Suprapubic skin (tissue), 4 donors: ENCODE measurements around the gene SPATA6. TPM values are rescaled to one million over a fixed set of nuclear protein-coding genes. Genes with fewer than 3 reads are reported as not detected.
"Not testable (repeated sequence)": the region's sequence is repeated elsewhere in the genome, so short reads cannot be mapped to it uniquely, and the experiment has no call there.

Experiments used
- DNase-seq, 2 donors: peaks; one replicate each; pipeline ENCODE4 v3.0.0-alpha.2; 2019; ENCODE audit warnings: low spot score in 2 of 2
- H3K27ac ChIP-seq: fragments of 200-600 bp; sonication (generic); one replicate; pipeline ENCODE4 v1.5.1; 2019
- H3K27me3 ChIP-seq: fragments of 200-600 bp; sonication (generic); one replicate; pipeline ENCODE4 v1.5.1; 2019
- H3K36me3 ChIP-seq: fragments of 200-600 bp; sonication (generic); one replicate; pipeline ENCODE4 v1.5.1; 2019
- H3K4me1 ChIP-seq: fragments of 200-600 bp; sonication (generic); one replicate; pipeline ENCODE4 v1.5.1; 2019
- H3K4me3 ChIP-seq: fragments of 200-600 bp; sonication (generic); one replicate; pipeline ENCODE4 v1.5.1; 2019; ENCODE audit warnings: mild to moderate bottlenecking
- H3K9me3 ChIP-seq: fragments of 200-600 bp; sonication (generic); one replicate; pipeline ENCODE4 v1.5.1; 2019
- EP300 ChIP-seq: sonication (generic); formaldehyde crosslinking; IDR thresholded peaks from one replicate; pipeline ENCODE4 v1.6.1; 2017; ENCODE audit warnings: antibody characterized with exemption
- POLR2A ChIP-seq, 2 donors: fragments of 450-650 bp; IDR thresholded peaks; one replicate each; pipeline ENCODE4 v1.6.1; 2017; ENCODE audit warnings: antibody characterized with exemption in 2 of 2, mild to moderate bottlenecking in 2 of 2, moderate library complexity in 2 of 2
- POLR2AphosphoS5 ChIP-seq, 3 donors: sonication (generic); formaldehyde crosslinking; IDR thresholded peaks; one replicate each; pipeline ENCODE4 v1.6.1; 2017; ENCODE audit warnings: antibody characterized with exemption in 3 of 3
- WGBS: methylation state at CpG from one replicate; pipeline ENCODE4 v1.1.5; 2018; 5-methylcytosine and 5-hydroxymethylcytosine counted together
- total RNA-seq, 4 donors: library from RNA; depleted of rRNA; stranded (reverse); fragments of >200 nt; gene quantifications; one replicate each; pipeline ENCODE4 v1.1.0, GENCODE V29; 2016
- TF ChIP-seq, protein P1 (sequence below), 2 donors: fragments of 200-600 bp in 1 of 2; fragments of 450-650 bp in 1 of 2; sonication (generic) in 1 of 2; IDR thresholded peaks; one replicate each; pipeline ENCODE4 v1.5.1; 2016 to 2019; ENCODE audit warnings: antibody characterized with exemption in 2 of 2, mild to moderate bottlenecking in 1 of 2, moderate library complexity in 1 of 2

The SPATA6 gene
- total RNA-seq, 4 donors from 2014 or later, result 7.0 to 44.2 (median 10.8) TPM

DNA sequence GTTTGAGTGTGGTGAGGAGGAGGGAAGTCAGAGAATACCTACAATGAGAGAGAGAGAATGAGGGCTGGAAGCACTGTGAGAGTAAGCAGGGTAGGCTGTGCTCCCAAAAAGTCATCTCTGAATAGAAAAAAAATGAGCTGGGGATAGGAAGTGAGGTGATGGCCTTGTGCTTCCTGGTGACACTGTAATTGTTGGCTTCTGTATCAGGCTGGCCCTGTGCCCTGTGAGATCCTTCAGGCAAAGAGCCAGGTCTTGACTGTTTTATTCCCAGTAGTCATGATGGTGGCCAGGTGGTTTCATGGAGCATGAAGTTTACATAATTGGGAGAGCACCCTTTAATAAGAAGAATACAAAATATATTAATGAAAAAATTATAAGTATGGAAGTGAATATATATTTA is 20.4 kb upstream of the SPATA6 start:
- no peak overlapping the region for H3K27ac ChIP-seq
- TF ChIP-seq, protein P1, sequence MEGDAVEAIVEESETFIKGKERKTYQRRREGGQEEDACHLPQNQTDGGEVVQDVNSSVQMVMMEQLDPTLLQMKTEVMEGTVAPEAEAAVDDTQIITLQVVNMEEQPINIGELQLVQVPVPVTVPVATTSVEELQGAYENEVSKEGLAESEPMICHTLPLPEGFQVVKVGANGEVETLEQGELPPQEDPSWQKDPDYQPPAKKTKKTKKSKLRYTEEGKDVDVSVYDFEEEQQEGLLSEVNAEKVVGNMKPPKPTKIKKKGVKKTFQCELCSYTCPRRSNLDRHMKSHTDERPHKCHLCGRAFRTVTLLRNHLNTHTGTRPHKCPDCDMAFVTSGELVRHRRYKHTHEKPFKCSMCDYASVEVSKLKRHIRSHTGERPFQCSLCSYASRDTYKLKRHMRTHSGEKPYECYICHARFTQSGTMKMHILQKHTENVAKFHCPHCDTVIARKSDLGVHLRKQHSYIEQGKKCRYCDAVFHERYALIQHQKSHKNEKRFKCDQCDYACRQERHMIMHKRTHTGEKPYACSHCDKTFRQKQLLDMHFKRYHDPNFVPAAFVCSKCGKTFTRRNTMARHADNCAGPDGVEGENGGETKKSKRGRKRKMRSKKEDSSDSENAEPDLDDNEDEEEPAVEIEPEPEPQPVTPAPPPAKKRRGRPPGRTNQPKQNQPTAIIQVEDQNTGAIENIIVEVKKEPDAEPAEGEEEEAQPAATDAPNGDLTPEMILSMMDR (IDR thresholded peaks at IDR 0.05), result no peak
- no peak for TF ChIP-seq POLR2A (IDR thresholded peaks at IDR 0.05)
- TF ChIP-seq EP300, result no peak
- TF ChIP-seq POLR2AphosphoS5 (IDR thresholded peaks at IDR 0.05), result no peak
- no peaks in the 10 kb centered on the region for H3K36me3 ChIP-seq
- H3K4me1 ChIP-seq, result no peaks in the 10 kb centered on the region
- no peaks in the 10 kb centered on the region for H3K27me3 ChIP-seq
- H3K4me3 ChIP-seq, result no peak overlapping the region
- no peak for DNase-seq
- no peaks in the 10 kb centered on the region for H3K9me3 ChIP-seq

DNA sequence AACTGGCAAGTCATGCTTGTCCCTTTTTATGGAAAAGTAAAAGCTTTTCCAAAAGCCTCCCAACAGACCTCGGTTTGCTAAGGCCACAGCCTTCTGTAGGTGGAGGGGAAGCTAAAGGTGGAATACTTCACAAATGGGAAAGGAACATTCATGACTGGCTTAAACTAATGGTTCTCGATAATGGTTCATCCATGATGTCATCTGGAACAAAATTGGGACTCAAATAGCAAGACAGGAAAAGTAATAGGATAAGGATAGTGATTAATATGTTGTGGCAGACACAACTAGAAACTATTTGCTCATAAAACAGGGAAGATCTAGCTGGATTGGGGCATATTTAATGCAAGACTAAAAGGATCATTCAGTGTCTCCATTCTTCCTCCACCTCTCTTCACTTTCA is 16.7 kb upstream of the SPATA6 start:
- no peak overlapping the region for H3K4me3 ChIP-seq
- H3K27me3 ChIP-seq, result no peaks in the 10 kb centered on the region
- TF ChIP-seq POLR2A (IDR thresholded peaks at IDR 0.05), result no peak
- TF ChIP-seq, protein P1 (IDR thresholded peaks at IDR 0.05), result no peak
- no peak for TF ChIP-seq EP300
- no peak for TF ChIP-seq POLR2AphosphoS5 (IDR thresholded peaks at IDR 0.05)
- H3K27ac ChIP-seq, result no peak overlapping the region
- DNase-seq, result no peak
- H3K9me3 ChIP-seq, result no peaks in the 10 kb centered on the region
- no peaks in the 10 kb centered on the region for H3K36me3 ChIP-seq
- H3K4me1 ChIP-seq, result no peaks in the 10 kb centered on the region
- 89% methylated on average over 2 of the region's 2 CpGs for WGBS

DNA sequence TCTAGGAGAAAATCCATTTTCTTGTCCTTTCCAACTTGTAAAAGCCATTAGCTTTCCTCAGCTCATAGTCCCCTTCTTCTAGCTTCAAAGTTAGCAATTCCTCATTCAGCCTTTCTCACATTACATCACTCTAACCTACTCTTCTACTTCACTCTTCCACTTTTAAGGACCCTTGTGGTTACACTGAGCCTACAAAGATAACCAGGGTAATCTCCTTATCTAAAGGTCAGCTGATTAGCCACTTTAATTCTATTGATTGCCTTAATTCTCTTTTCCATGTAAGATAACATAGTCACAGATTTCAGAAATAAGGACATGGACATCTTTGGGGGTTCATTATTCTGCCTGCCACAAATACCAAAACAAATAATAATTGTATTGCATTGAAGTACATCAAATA is 8.5 kb upstream of the SPATA6 start:
- no peak for TF ChIP-seq EP300
- TF ChIP-seq, protein P1 (IDR thresholded peaks at IDR 0.05), result no peak
- DNase-seq, result no peak
- peaks cover 2% of the 10 kb centered on the region for H3K9me3 ChIP-seq
- H3K4me1 ChIP-seq, result no peaks in the 10 kb centered on the region
- H3K36me3 ChIP-seq, result no peaks in the 10 kb centered on the region
- H3K27ac ChIP-seq, result no peak overlapping the region
- H3K4me3 ChIP-seq, result no peak overlapping the region
- H3K27me3 ChIP-seq, result no peaks in the 10 kb centered on the region

DNA sequence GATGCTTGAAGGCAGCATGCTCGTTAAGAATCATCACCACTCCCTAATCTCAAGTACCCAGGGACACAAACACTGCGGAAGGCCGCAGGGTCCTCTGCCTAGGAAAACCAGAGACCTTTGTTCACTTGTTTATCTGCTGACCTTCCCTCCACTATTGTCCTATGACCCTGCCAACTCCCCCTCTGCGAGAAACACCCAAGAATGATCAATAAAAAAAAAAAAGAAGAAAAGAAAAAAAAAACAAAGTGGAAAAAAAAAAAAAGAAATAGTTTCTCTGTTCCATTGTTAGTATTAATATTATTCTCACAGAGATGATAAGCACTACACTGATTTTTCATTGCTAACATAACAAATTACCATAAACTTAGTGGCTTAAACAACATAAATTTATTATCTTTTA is 8.0 kb upstream of the SPATA6 start:
- WGBS, result 82% methylated on average over 4 of the region's 4 CpGs
- not testable (repeated sequence) for DNase-seq, H3K27me3 ChIP-seq, H3K36me3 ChIP-seq, H3K27ac ChIP-seq, H3K4me1 ChIP-seq, H3K4me3 ChIP-seq, H3K9me3 ChIP-seq

DNA sequence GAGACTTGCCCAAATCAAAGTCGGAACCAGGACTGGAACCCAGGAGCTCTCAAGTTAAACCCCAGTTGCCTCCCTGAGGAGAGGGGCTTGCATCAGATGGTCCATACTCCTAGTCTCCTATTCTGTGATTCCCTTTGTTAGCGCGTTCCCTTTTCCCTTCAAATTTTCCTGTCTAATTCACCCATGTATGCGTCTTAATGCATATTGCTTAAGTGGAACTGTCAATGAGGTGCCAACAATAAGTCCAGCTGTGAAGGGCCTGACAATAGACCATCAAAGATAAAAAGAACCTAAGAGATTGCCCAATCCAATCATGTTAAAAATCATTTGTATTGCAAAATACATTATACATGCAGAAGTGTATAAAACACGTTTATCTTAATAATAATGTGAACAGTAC is 634 bp upstream of the SPATA6 start:
- WGBS, result 38% methylated on average over 5 of the region's 5 CpGs
- Histone ChIP-seq H3K27me3 (no peaks in the 10 kb centered on the region), H3K27ac (peak overlapping the region; percentile 89), H3K36me3 (no peaks in the 10 kb centered on the region), H3K4me3 (peak overlapping the region; percentile 83), H3K9me3 (peaks cover 2% of the 10 kb centered on the region), H3K4me1 (peaks cover 37% of the 10 kb centered on the region)
- TF ChIP-seq POLR2A (IDR thresholded peaks at IDR 0.05), result no peak
- TF ChIP-seq, protein P1 (IDR thresholded peaks at IDR 0.05), result no peak
- TF ChIP-seq EP300, result peak; percentile 16
- TF ChIP-seq POLR2AphosphoS5 (IDR thresholded peaks at IDR 0.05), result no peak
- no peak for DNase-seq

DNA sequence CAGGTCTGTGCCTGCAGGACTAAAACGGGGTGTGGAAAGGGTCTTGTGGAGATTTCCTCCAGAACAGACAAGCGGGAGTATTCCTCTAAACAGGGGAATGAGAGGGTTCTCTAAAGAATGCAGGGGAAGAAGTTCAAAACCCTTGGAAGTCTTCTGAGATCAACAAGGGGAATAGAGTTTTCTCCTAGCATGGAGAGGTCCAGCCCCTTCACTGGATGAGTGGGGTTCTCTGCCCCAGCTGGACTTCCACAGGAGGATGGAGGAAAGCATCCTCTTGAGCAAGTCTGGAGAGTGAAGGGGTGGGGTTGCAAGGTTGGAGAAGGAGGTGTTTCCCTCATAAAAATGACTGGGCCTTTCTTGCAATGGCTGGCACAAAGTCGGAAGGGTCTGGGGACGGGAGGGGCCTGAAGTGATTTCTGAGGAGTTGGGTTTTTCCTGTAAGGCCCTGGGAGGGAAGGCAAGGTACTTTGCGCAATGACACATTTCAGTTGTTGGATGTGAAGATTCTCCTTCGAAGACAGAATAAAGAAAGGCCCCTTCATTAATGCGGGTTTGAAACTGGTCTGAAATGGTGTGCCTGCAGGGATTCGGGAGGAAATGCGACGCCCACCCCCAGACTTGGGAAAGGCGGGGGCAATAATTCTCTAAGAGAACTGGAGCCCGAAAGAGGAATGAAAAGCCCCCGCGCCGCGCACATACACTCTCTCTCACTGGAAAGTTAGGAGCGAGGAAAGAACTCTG is 884 bp downstream of the SPATA6 start:
- H3K4me3 ChIP-seq, result peak overlapping the region; percentile 83
- DNase-seq, result peak in 1 of 2 donors; percentile 75
- no peaks in the 10 kb centered on the region for H3K27me3 ChIP-seq
- WGBS, result 10% methylated on average over 17 of the region's 17 CpGs
- TF ChIP-seq, protein P1 (IDR thresholded peaks at IDR 0.05), result no peak
- TF ChIP-seq POLR2AphosphoS5 (IDR thresholded peaks at IDR 0.05), result no peak
- TF ChIP-seq POLR2A (IDR thresholded peaks at IDR 0.05), result no peak
- no peak for TF ChIP-seq EP300
- H3K36me3 ChIP-seq, result no peaks in the 10 kb centered on the region
- peaks cover 37% of the 10 kb centered on the region for H3K4me1 ChIP-seq
- peak overlapping the region; percentile 89 for H3K27ac ChIP-seq
- H3K9me3 ChIP-seq, result peaks cover 2% of the 10 kb centered on the region
